Endothelial cell of umbilical vein (primary cell): Measurements from ENCODE around the gene WDPCP.

Experiments
- EZH2 ChIP-seq: IDR thresholded peaks from 2 replicates; pipeline ENCODE4 v1.6.1; 2012; ENCODE audit warnings: borderline replicate concordance, low read depth, mild to moderate bottlenecking, moderate library complexity, low read length, inconsistent platforms; ENCODE audit not compliant: severe bottlenecking
- MYC ChIP-seq: IDR thresholded peaks from one replicate; pipeline ENCODE4 v1.6.1; 2011; ENCODE audit warnings: mild to moderate bottlenecking, low read depth, low read length
- POLR2A ChIP-seq: IDR thresholded peaks from 2 replicates; pipeline ENCODE4 v1.6.1; 2012; ENCODE audit warnings: low read depth, mild to moderate bottlenecking, control low read depth, low read length
- POLR2AphosphoS5 ChIP-seq: IDR thresholded peaks from 2 replicates; pipeline ENCODE4 v1.6.1; 2012; ENCODE audit warnings: low read depth, mild to moderate bottlenecking, control low read depth, low read length, moderate library complexity; ENCODE audit not compliant: insufficient read depth
- TF ChIP-seq, protein P1 (sequence below), 2 donors: IDR thresholded peaks; 1 replicate in 1 of 2; 2 replicates in 1 of 2; pipeline ENCODE4 v1.5.1; 2011; ENCODE audit warnings: low read length in 2 of 2, mild to moderate bottlenecking in 2 of 2, moderate library complexity in 2 of 2, control low read depth in 1 of 2, inconsistent platforms in 1 of 2, low read depth in 1 of 2; ENCODE audit not compliant: insufficient read depth in 1 of 2; ENCODE audit errors: extremely low read depth in 1 of 2

DNA sequence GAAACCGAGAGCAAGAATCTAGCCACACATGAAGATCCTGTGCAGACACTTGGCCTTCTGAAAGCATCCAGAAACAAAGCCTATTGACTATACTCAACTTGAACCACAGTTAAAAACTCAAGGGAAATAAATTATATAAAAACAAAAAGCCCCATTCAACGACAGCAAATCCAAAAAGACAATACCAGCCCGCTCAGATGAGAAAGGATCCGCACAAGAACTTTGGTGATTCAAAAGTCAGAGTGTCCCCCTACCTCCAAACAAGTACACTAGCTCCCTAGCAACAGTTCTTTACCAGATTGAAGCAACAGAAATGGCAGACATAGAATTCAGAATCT lies 163.2 kb downstream of the WDPCP start:
- TF ChIP-seq POLR2A: no peak
- TF ChIP-seq, protein P1, sequence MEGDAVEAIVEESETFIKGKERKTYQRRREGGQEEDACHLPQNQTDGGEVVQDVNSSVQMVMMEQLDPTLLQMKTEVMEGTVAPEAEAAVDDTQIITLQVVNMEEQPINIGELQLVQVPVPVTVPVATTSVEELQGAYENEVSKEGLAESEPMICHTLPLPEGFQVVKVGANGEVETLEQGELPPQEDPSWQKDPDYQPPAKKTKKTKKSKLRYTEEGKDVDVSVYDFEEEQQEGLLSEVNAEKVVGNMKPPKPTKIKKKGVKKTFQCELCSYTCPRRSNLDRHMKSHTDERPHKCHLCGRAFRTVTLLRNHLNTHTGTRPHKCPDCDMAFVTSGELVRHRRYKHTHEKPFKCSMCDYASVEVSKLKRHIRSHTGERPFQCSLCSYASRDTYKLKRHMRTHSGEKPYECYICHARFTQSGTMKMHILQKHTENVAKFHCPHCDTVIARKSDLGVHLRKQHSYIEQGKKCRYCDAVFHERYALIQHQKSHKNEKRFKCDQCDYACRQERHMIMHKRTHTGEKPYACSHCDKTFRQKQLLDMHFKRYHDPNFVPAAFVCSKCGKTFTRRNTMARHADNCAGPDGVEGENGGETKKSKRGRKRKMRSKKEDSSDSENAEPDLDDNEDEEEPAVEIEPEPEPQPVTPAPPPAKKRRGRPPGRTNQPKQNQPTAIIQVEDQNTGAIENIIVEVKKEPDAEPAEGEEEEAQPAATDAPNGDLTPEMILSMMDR (IDR thresholded peaks at IDR 0.05; ENCODE audit: extremely low read depth in 1 of 2, insufficient read depth in 1 of 2, low read depth in 1 of 2, low read length in 2 of 2): no peak
- TF ChIP-seq MYC: no peak
- no peak for TF ChIP-seq POLR2AphosphoS5
- TF ChIP-seq EZH2: no peak
